ENCODE data around the gene MARK3. TPM values are rescaled to one million over a fixed set of nuclear protein-coding genes. Genes with fewer than 3 reads are reported as not detected.
A peak's percentile ranks its signal among the peaks of the same experiment; 100 is the strongest.

Gene MARK3
- total RNA-seq, 2 donors from 2014 or later: 87.2 to 147 TPM

- intact Hi-C loops (cut with DNase I): no loop called here
- Histone ChIP-seq H3K9me3 (no peaks in the 10 kb centered on the region), H3K4me1 (peaks cover 48% of the 10 kb centered on the region), H3K27me3 (no peaks in the 10 kb centered on the region), H3K4me3 (no peak overlapping the region), H3K27ac (no peak overlapping the region), H3K36me3 (replicated peaks in 1 of 2; ENCODE audit: insufficient read depth in 1 of 2, low read depth in 2 of 2) (no peaks in the 10 kb centered on the region)
- WGBS, 2 donors: 55 to 77% methylated on average over 11 to 28 of the region's 28 CpGs
- ATAC-seq (no peak), DNase-seq (no peak)
- TF ChIP-seq POLR2A (IDR thresholded peaks at IDR 0.05): no peak
- no peak for TF ChIP-seq CTCF (IDR thresholded peaks at IDR 0.05)
Observed at GRCh38 chr14:103539056-103539825, 154.0 kb downstream of the MARK3 start.

- H3K27ac ChIP-seq: peak overlapping the region in 2 of 4 donors; percentile 30 to 45
- peaks cover 48% of the 10 kb centered on the region for H3K4me1 ChIP-seq
- no peaks in the 10 kb centered on the region for H3K9me3 ChIP-seq
- intact Hi-C loops (cut with DNase I): no loop called here
- no peaks in the 10 kb centered on the region for H3K36me3 ChIP-seq (replicated peaks in 1 of 2; ENCODE audit: insufficient read depth in 1 of 2, low read depth in 2 of 2)
- DNase-seq (no peak), ATAC-seq (no peak)
- no peaks in the 10 kb centered on the region for H3K27me3 ChIP-seq
- WGBS, 2 donors: 64 to 65% methylated on average over 10 to 17 of the region's 17 CpGs
- TF ChIP-seq CTCF (IDR thresholded peaks at IDR 0.05): no peak
- TF ChIP-seq POLR2A (IDR thresholded peaks at IDR 0.05): no peak
- H3K4me3 ChIP-seq: no peak overlapping the region
Observed at GRCh38 chr14:103540821-103541708, 155.8 kb downstream of the MARK3 start.

GRCh38 chr14:103541709-103542604 is 156.7 kb downstream of the MARK3 start:
- Histone ChIP-seq H3K36me3 (replicated peaks in 1 of 2; ENCODE audit: insufficient read depth in 1 of 2, low read depth in 2 of 2) (no peaks in the 10 kb centered on the region), H3K4me1 (peaks cover 48% of the 10 kb centered on the region), H3K4me3 (no peak overlapping the region), H3K27ac (no peak overlapping the region), H3K9me3 (no peaks in the 10 kb centered on the region), H3K27me3 (no peaks in the 10 kb centered on the region)
- ATAC-seq: no peak
- intact Hi-C loops (cut with DNase I): no loop called here
- no peak for DNase-seq
- WGBS, 2 donors: 58 to 65% methylated on average over 16 to 32 of the region's 33 CpGs
- TF ChIP-seq CTCF (IDR thresholded peaks at IDR 0.05): no peak
- TF ChIP-seq POLR2A (IDR thresholded peaks at IDR 0.05): no peak

GRCh38 chr14:103542605-103543088 is 157.4 kb downstream of the MARK3 start:
- ATAC-seq: peak; percentile 16
- 4 to 11% methylated on average over 4 to 18 of the region's 18 CpGs for WGBS, 2 donors
- Histone ChIP-seq H3K4me3 (no peak overlapping the region), H3K27ac (no peak overlapping the region), H3K36me3 (replicated peaks in 1 of 2; ENCODE audit: insufficient read depth in 1 of 2, low read depth in 2 of 2) (no peaks in the 10 kb centered on the region), H3K4me1 (peaks cover 48% of the 10 kb centered on the region), H3K27me3 (no peaks in the 10 kb centered on the region), H3K9me3 (no peaks in the 10 kb centered on the region)
- TF ChIP-seq CTCF (IDR thresholded peaks at IDR 0.05) (no peak), POLR2A (IDR thresholded peaks at IDR 0.05) (no peak)
- intact Hi-C loops (cut with DNase I): no loop called here
- peak in 2 of 4 donors; percentile 51 to 61 for DNase-seq
